ENCODE measurements around the gene SYNDIG1L. TPM values are rescaled to one million over a fixed set of nuclear protein-coding genes. Genes with fewer than 3 reads are reported as not detected.

SYNDIG1L gene
- total and polyA plus RNA-seq, 4 donors: 0.08 TPM; not detected in 3

DNA sequence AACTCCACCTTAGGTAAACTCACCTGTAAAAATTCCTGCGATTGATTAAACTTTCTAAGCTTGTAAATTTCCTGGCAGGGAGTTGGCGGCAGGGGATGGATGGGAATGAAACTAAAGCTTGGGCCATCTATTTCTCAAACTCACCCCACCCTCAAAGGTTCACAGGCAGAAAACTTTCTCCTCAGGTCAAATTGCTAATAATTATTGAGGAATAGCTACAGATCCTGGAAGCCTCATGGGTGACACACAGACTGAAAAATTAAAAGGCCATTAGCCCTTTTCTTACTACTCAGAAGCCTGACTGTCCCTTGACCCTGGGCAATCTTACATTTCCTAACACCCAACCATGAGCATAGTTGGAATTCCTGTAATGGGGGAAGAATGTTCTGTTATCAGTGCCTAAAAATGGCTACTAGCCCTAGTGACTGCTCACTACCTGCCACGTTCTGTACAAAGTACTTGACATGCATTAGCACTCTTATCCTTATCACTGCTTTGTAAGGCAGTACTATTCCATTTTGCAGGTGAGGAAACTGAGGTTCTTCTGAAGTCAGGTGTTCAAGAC is 12.4 kb upstream of the SYNDIG1L start:
- DNase-seq (ENCODE audit: low spot score): no peak
- Histone ChIP-seq H3K4me3 (ENCODE audit: low read depth in 1 of 3, low read length in 3 of 3) (no peak overlapping the region), H3K9ac (ENCODE audit: low read depth in 1 of 2, low read length in 2 of 2) (no peak overlapping the region), H3K27me3 (ENCODE audit: control insufficient read depth in 4 of 4, insufficient read depth in 4 of 4, low read length in 3 of 4) (no peaks in the 10 kb centered on the region), H3K27ac (ENCODE audit: low read depth in 1 of 2, low read length in 2 of 2) (no peak overlapping the region), H3K9me3 (ENCODE audit: control insufficient read depth in 4 of 4, low read length in 3 of 4) (no peaks in the 10 kb centered on the region), H3K4me1 (ENCODE audit: control insufficient read depth in 4 of 4, insufficient read depth in 4 of 4, low read length in 3 of 4) (peaks cover 0 to 18% (median 6%) of the 10 kb centered on the region in 4 donors), H3K36me3 (ENCODE audit: control insufficient read depth in 4 of 4, insufficient read depth in 3 of 4, low read depth in 1 of 4, low read length in 3 of 4) (no peaks in the 10 kb centered on the region)
- TF ChIP-seq RAD21 (IDR thresholded peaks at IDR 0.05) (no peak), FOXA2 (IDR thresholded peaks at IDR 0.05) (no peak), JUND (IDR thresholded peaks at IDR 0.05) (no peak), MAX (IDR thresholded peaks at IDR 0.05) (no peak), RXRA (IDR thresholded peaks at IDR 0.05) (no peak), ZBTB33 (IDR thresholded peaks at IDR 0.05) (no peak), YY1 (IDR thresholded peaks at IDR 0.05) (no peak), NR2F2 (IDR thresholded peaks at IDR 0.05) (no peak), HNF4A (conservative IDR thresholded peaks at IDR 0.05) (no peak), TAF1 (conservative IDR thresholded peaks at IDR 0.05) (no peak), EGR1 (IDR thresholded peaks at IDR 0.05; ENCODE audit: low read depth in 2 of 2) (no peak), GABPA (IDR thresholded peaks at IDR 0.05 in 1 of 2, conservative IDR thresholded peaks at IDR 0.05 in 1 of 2) (no peak)
- TF ChIP-seq, protein P1, sequence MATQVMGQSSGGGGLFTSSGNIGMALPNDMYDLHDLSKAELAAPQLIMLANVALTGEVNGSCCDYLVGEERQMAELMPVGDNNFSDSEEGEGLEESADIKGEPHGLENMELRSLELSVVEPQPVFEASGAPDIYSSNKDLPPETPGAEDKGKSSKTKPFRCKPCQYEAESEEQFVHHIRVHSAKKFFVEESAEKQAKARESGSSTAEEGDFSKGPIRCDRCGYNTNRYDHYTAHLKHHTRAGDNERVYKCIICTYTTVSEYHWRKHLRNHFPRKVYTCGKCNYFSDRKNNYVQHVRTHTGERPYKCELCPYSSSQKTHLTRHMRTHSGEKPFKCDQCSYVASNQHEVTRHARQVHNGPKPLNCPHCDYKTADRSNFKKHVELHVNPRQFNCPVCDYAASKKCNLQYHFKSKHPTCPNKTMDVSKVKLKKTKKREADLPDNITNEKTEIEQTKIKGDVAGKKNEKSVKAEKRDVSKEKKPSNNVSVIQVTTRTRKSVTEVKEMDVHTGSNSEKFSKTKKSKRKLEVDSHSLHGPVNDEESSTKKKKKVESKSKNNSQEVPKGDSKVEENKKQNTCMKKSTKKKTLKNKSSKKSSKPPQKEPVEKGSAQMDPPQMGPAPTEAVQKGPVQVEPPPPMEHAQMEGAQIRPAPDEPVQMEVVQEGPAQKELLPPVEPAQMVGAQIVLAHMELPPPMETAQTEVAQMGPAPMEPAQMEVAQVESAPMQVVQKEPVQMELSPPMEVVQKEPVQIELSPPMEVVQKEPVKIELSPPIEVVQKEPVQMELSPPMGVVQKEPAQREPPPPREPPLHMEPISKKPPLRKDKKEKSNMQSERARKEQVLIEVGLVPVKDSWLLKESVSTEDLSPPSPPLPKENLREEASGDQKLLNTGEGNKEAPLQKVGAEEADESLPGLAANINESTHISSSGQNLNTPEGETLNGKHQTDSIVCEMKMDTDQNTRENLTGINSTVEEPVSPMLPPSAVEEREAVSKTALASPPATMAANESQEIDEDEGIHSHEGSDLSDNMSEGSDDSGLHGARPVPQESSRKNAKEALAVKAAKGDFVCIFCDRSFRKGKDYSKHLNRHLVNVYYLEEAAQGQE (IDR thresholded peaks at IDR 0.05): no peak
- TF ChIP-seq, protein P2, sequence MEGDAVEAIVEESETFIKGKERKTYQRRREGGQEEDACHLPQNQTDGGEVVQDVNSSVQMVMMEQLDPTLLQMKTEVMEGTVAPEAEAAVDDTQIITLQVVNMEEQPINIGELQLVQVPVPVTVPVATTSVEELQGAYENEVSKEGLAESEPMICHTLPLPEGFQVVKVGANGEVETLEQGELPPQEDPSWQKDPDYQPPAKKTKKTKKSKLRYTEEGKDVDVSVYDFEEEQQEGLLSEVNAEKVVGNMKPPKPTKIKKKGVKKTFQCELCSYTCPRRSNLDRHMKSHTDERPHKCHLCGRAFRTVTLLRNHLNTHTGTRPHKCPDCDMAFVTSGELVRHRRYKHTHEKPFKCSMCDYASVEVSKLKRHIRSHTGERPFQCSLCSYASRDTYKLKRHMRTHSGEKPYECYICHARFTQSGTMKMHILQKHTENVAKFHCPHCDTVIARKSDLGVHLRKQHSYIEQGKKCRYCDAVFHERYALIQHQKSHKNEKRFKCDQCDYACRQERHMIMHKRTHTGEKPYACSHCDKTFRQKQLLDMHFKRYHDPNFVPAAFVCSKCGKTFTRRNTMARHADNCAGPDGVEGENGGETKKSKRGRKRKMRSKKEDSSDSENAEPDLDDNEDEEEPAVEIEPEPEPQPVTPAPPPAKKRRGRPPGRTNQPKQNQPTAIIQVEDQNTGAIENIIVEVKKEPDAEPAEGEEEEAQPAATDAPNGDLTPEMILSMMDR (IDR thresholded peaks at IDR 0.05; ENCODE audit: low read depth, low read length, missing input control): no peak
- WGBS: 67% methylated on average over 3 of the region's 3 CpGs

DNA sequence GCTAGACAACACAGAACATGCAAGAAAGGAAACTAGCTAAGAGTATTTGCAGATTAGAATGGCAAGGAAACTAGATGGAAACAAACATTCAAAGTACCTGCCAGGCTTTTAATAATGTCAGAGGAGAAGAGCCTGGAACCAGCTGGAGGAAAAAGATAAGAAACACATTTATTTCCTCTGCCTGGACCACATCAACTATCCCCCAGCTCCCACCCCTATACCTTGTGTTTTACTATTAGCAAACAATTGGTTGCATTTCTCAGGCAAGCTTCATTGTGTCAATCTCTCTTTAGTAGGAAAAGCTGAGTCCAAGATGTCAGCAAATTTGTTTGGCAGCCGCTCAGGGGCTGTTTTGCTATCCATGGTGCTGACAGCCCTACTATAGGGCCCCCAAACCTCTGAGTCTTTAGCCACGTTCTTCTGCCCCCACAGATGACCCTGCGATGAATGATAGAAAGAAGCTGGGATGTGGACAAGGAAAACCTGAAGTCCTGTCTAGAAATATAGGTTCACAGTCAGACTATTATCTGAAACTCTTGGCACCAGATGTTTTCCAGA is 11.6 kb upstream of the SYNDIG1L start:
- 34% methylated on average over 3 of the region's 3 CpGs for WGBS
- H3K9me3 ChIP-seq (ENCODE audit: control insufficient read depth in 4 of 4, low read length in 3 of 4): no peaks in the 10 kb centered on the region
- TF ChIP-seq, protein P1 (IDR thresholded peaks at IDR 0.05): peak; percentile 97
- TF ChIP-seq MAX (IDR thresholded peaks at IDR 0.05): no peak
- no peak overlapping the region for H3K4me3 ChIP-seq (ENCODE audit: low read depth in 1 of 3, low read length in 3 of 3)
- no peaks in the 10 kb centered on the region for H3K36me3 ChIP-seq (ENCODE audit: control insufficient read depth in 4 of 4, insufficient read depth in 3 of 4, low read depth in 1 of 4, low read length in 3 of 4)
- no peak overlapping the region for H3K9ac ChIP-seq (ENCODE audit: low read depth in 1 of 2, low read length in 2 of 2)
- no peaks in the 10 kb centered on the region for H3K27me3 ChIP-seq (ENCODE audit: control insufficient read depth in 4 of 4, insufficient read depth in 4 of 4, low read length in 3 of 4)
- no peak overlapping the region for H3K27ac ChIP-seq (ENCODE audit: low read depth in 1 of 2, low read length in 2 of 2)
- DNase-seq (ENCODE audit: low spot score): no peak
- H3K4me1 ChIP-seq (ENCODE audit: control insufficient read depth in 4 of 4, insufficient read depth in 4 of 4, low read length in 3 of 4): peaks cover 0 to 11% (median 3%) of the 10 kb centered on the region in 4 donors
